Coronary artery (tissue), 2 donors: ENCODE results near the gene MCC.
"Not testable (repeated sequence)": the region's sequence is repeated elsewhere in the genome, so short reads cannot be mapped to it uniquely, and the experiment has no call there.

Source experiments
- DNase-seq: peaks from one replicate; pipeline ENCODE4 v3.0.0-alpha.2; 2017; ENCODE audit warnings: low spot score
- H3K27ac ChIP-seq, 2 donors: fragments of 200-600 bp; sonication (generic); one replicate each; pipeline ENCODE4 v1.5.1; 2016 to 2019
- H3K4me3 ChIP-seq: fragments of 200-600 bp; sonication (generic); 2 replicates; pipeline ENCODE4 v1.5.1; 2016; ENCODE audit warnings: mild to moderate bottlenecking, moderate library complexity
- TF ChIP-seq, protein P1 (sequence below): fragments of 200-600 bp; sonication (generic); IDR thresholded peaks from one replicate; pipeline ENCODE4 v1.5.1; 2019; ENCODE audit warnings: antibody characterized with exemption

Gene MCC

DNA sequence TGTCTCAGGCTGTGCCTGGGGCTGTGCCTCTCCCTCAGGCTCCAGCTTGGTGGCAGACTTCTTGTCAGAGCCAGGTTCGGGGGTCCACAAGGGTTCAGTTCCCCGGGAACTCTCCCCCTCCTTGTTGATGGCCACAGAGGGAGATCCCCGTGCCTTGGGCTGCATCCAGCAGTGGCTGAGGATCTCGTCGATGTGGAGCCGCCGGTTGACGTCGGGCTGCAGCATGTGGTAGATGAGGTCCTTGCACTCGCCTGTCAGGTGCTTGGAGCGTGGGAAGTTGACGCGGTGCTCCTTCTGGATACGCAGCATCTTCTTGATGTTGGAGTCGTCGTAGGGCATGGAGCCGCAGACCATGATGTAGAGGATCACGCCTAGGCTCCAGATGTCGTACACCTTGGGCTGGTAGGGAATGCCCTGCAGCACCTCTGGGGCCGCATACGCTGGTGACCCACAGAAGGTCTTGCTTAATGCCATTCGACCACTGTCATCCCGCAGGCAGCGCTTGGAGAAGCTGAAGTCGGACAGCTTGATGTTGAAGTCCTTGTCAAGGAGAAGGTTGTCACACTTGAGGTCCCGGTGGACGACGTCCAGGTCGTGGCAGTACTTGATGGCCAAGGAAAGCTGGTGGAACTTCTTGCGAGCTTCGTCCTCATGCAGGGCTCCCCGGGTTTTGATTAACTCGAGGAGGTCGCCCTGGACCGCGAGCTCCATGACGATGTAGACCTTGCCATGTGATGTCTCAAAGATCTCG, 54.2 kb downstream of the MCC start:
- H3K4me3 ChIP-seq: no peak overlapping the region
- DNase-seq: no peak
- no peak overlapping the region for H3K27ac ChIP-seq
- TF ChIP-seq, protein P1, sequence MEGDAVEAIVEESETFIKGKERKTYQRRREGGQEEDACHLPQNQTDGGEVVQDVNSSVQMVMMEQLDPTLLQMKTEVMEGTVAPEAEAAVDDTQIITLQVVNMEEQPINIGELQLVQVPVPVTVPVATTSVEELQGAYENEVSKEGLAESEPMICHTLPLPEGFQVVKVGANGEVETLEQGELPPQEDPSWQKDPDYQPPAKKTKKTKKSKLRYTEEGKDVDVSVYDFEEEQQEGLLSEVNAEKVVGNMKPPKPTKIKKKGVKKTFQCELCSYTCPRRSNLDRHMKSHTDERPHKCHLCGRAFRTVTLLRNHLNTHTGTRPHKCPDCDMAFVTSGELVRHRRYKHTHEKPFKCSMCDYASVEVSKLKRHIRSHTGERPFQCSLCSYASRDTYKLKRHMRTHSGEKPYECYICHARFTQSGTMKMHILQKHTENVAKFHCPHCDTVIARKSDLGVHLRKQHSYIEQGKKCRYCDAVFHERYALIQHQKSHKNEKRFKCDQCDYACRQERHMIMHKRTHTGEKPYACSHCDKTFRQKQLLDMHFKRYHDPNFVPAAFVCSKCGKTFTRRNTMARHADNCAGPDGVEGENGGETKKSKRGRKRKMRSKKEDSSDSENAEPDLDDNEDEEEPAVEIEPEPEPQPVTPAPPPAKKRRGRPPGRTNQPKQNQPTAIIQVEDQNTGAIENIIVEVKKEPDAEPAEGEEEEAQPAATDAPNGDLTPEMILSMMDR: no peak

DNA sequence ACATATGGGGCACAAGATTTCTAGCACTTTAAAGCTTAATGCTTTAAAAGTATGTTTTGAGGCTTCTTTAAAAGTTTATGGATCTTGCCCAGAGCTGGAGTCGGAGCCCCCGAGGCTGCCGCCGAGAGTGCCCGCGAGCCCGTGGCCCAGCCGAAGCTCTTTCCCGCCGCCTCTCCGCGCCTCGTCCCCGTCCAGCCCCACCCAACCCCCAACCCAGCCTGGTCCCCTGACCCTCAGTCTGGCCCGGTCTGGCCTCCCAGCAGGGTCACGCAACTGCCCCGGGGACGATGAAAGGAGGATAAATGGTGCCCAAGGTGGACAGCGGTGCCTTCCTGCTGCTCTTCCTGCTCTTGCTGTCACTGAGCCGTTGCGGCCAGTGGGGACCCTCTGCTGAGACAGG, 55.2 kb downstream of the MCC start:
- Histone ChIP-seq H3K4me3 (no peak overlapping the region), H3K27ac (no peak overlapping the region)
- TF ChIP-seq, protein P1: no peak
- DNase-seq: no peak

DNA sequence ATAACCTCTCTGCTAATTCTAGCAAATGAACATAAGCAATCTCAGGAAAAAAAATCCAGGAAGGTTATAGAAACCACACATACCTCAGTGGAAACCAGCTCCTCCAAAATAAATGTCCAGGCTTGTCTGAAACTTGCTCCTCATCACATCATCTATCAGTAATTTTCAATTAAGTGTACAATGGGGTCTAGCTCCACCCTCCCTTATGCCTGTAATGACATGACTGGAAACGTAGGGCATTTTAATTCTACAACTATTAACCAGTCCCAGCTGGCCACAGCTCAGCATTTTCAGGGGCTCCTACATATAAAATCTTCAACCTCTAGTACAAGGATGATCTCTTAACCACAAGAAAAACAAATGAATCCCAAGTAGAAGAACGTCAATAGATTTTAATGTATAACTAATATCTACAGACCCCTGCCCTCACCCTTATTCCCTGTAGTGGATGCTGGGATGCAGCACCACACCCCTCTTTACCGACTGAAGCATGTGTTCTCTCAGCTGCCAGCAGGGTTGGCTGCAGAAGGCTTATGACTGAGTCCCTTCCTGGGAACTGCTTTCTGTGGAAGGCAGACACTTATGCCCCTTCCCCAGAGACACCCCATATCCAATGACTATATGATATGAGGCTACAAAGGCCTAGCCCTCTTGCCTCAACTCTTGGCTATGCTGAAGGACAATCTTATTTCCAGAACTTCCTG, 60.2 kb downstream of the MCC start:
- DNase-seq: no peak
- no peak overlapping the region for H3K27ac ChIP-seq
- TF ChIP-seq, protein P1: no peak
- no peak overlapping the region for H3K4me3 ChIP-seq

DNA sequence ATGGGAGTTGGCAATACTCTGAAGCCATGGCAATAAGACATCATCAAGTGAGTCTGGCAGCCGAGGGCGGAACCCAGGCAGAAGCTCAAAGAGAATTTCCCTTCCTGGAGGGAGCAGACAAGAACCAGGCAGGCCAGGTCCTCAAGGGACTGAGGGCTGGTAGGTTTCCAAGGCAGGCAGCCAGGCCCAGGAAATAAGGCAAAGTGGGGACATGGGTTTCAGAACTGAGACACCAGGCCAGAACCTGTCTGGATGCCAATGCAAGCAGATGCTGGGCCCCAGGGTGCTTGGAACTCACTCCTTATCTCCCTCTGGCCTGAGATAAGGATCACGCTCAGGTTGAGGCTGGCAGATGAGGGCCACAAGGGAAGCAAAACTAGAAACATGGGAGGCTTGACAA, 62.3 kb downstream of the MCC start:
- Histone ChIP-seq H3K27ac (no peak overlapping the region), H3K4me3 (no peak overlapping the region)
- no peak for DNase-seq
- TF ChIP-seq, protein P1: no peak

GRCh38 chr5:113421693-113422092, 66.6 kb downstream of the MCC start:
- no peak for DNase-seq
- TF ChIP-seq, protein P1: no peak
- no peak overlapping the region for H3K4me3 ChIP-seq
- no peak overlapping the region for H3K27ac ChIP-seq

DNA sequence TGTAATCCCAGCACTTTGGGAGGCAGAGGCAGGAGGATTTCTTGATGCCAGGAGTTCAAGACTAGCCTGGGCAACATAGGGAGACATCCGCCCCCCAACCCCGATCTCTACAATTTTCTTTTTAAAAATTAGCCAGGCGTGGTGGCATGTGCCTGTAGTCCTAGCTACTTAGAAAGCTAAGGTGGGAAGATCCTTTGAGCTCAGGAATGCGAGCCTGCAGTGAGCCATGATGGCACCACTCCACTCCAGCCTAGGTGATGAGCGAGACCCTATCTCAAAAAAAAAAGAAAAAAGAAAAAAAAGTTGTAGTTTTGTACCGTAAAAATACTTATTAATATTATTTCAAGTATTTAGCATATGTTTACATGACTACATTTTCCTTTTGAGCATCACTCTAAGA, 82.7 kb downstream of the MCC start:
- no peak for DNase-seq
- H3K4me3 ChIP-seq: no peak overlapping the region
- TF ChIP-seq, protein P1: no peak

DNA sequence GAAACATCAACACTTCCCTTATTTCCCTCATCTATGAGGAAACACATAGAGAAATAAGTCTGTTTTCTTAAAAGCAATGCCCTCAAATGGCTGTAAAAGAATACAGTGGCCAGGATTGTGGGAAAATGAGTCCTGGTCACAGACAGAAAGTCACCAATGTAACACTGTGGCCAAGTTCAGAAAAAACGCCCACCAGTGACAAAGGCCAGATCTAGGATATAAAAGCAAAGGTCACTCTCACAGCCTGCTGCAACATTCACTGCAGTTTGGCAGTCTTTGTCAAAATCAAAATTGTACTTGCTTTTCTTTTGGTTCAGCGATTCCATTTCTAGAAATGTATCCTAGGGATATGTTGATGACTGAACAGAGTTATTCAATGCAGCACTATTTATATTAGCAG, 84.0 kb downstream of the MCC start:
- TF ChIP-seq, protein P1: no peak
- no peak overlapping the region for H3K4me3 ChIP-seq
- no peak overlapping the region for H3K27ac ChIP-seq
- no peak for DNase-seq

More for the DNA sequence above, 82.7 kb downstream of the MCC start:
- no peak overlapping the region for H3K27ac ChIP-seq

GRCh38 chr5:113397986-113398385, 90.3 kb downstream of the MCC start:
- not testable (repeated sequence) for DNase-seq, H3K4me3 ChIP-seq, H3K27ac ChIP-seq
